Lower lobe of right lung (tissue), 2 donors: ENCODE measurements around the gene CLSTN2. TPM values are rescaled to one million over a fixed set of nuclear protein-coding genes. Genes with fewer than 3 reads are reported as not detected.

Source experiments
- ATAC-seq, 2 donors: fragments of 200-7000 bp; cut with Tn5 transposase; one replicate each; pipeline ENCODE4 v1.9.1; 2020 to 2022; ENCODE audit warnings: mild to moderate bottlenecking in 2 of 2, moderate library complexity in 2 of 2
- DNase-seq: peaks from one replicate; pipeline ENCODE4 v3.0.0-alpha.2; 2020
- H3K27ac ChIP-seq: fragments of 200-600 bp; one replicate; pipeline ENCODE4 v1.8.0; 2022
- H3K27me3 ChIP-seq: fragments of 200-600 bp; one replicate; pipeline ENCODE4 v1.8.0; 2022; ENCODE audit warnings: low read depth
- H3K36me3 ChIP-seq: fragments of 200-600 bp; one replicate; pipeline ENCODE4 v1.8.0; 2022; ENCODE audit warnings: mild to moderate bottlenecking
- H3K4me1 ChIP-seq: fragments of 200-600 bp; one replicate; pipeline ENCODE4 v1.8.0; 2022
- H3K4me3 ChIP-seq: fragments of 200-600 bp; one replicate; pipeline ENCODE4 v1.8.0; 2022; ENCODE audit warnings: mild to moderate bottlenecking
- H3K9me3 ChIP-seq: fragments of 200-600 bp; one replicate; pipeline ENCODE4 v1.8.0; 2022
- intact Hi-C: fragments of 100-400 bp; cut with DNase I; formaldehyde crosslinking; loops from one replicate; pipeline ENCODE4 v1.11.0; 2022
- total RNA-seq: library from RNA; stranded (reverse); fragmentation: NEBNext Ultra II Directional; extraction: Animal tissue kit (Norgen Biotek cat#: 25700); gene quantifications from one replicate; pipeline ENCODE4 v1.2.1, GENCODE V29; 2021
- TF ChIP-seq, protein P1 (sequence below): fragments of 200-600 bp; IDR thresholded peaks from one replicate; pipeline ENCODE4 v1.8.0; 2022; ENCODE audit warnings: antibody characterized with exemption, mild to moderate bottlenecking
- donor health status: DM: no; HTN: yes; CAD: no; lungs with severe emphysema.

Gene CLSTN2
- total RNA-seq, 1 donor from 2014 or later, result 4.5 TPM

- ATAC-seq (no peak), DNase-seq (no peak)
- no peak overlapping the region for H3K4me3 ChIP-seq
- no peaks in the 10 kb centered on the region for H3K36me3 ChIP-seq
- H3K27me3 ChIP-seq, result no peaks in the 10 kb centered on the region
- intact Hi-C loops, result no loop called here
- H3K4me1 ChIP-seq, result no peaks in the 10 kb centered on the region
- H3K9me3 ChIP-seq, result no peaks in the 10 kb centered on the region
- no peak overlapping the region for H3K27ac ChIP-seq
- TF ChIP-seq, protein P1, sequence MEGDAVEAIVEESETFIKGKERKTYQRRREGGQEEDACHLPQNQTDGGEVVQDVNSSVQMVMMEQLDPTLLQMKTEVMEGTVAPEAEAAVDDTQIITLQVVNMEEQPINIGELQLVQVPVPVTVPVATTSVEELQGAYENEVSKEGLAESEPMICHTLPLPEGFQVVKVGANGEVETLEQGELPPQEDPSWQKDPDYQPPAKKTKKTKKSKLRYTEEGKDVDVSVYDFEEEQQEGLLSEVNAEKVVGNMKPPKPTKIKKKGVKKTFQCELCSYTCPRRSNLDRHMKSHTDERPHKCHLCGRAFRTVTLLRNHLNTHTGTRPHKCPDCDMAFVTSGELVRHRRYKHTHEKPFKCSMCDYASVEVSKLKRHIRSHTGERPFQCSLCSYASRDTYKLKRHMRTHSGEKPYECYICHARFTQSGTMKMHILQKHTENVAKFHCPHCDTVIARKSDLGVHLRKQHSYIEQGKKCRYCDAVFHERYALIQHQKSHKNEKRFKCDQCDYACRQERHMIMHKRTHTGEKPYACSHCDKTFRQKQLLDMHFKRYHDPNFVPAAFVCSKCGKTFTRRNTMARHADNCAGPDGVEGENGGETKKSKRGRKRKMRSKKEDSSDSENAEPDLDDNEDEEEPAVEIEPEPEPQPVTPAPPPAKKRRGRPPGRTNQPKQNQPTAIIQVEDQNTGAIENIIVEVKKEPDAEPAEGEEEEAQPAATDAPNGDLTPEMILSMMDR, result no peak
These were observed 132.5 kb downstream of the CLSTN2 start for GRCh38 chr3:140067487-140067886.

DNA sequence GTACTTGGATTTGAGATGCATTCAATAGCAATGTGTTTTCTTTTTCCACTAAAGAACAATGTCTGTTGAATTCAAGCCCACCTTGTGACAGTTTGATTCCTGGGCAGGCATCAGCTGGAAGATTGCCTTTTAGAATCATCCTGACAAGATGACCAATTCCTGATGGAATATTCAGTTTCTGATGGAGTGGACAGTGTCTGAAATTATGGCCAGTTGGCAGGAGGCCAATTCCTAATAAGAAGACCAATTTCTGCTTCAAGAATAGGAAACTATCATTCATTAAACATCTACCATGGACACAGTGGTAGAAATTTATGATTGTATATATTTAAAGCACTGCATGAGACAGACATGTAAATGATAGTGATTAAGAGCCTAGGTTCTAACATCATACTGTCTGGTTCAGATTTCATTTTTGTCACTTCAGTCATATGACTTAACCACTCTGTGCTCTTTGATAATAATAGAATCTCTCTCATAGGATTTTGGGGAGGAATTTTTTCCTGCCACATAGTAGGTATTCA lies 133.6 kb downstream of the CLSTN2 start:
- Histone ChIP-seq H3K27ac (no peak overlapping the region), H3K4me1 (no peaks in the 10 kb centered on the region), H3K9me3 (no peaks in the 10 kb centered on the region), H3K27me3 (no peaks in the 10 kb centered on the region), H3K4me3 (no peak overlapping the region), H3K36me3 (no peaks in the 10 kb centered on the region)
- intact Hi-C loops, result no loop called here
- no peak for ATAC-seq
- TF ChIP-seq, protein P1, result no peak
- DNase-seq, result no peak

DNA sequence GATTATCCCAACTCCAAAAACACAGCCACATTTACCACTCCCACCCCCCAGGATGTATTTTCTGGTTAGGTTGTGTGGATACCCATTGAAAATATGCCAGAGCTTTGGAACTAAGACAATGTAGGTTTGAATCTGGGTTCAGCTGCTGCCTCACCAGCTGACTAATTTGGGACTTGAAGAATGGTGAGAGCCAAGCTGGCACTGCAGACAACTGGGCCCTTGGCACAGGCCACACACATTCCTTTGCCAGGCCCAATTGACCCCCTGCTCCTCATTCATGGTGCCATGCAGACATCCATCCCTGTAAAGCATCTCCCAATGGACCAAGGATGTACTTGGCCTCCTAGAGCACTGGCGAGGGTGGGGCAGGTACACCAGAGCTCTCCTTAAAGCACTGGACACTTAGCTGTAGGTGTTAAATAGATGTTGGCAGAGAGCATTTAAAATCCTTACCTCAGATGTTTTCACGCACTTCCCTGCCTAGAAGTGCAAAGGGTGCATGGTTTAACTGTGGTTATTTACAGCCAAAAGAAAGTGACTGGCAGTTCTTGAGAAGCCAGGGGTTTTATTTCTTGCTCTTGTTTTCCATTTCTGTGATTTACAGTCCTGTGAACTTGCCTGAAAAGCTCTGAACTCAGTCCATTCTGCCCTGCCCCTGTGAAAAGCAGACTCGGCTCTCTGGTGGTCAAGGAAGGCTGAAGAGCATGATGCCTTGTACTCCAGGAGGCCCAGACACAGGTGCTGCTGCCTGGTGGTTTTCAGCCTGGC lies 138.5 kb downstream of the CLSTN2 start:
- ATAC-seq (no peak), DNase-seq (no peak)
- Histone ChIP-seq H3K9me3 (no peaks in the 10 kb centered on the region), H3K36me3 (no peaks in the 10 kb centered on the region), H3K27me3 (no peaks in the 10 kb centered on the region), H3K4me3 (no peak overlapping the region), H3K4me1 (no peaks in the 10 kb centered on the region), H3K27ac (no peak overlapping the region)
- TF ChIP-seq, protein P1, result no peak
- intact Hi-C loops, result no loop called here

- TF ChIP-seq, protein P1, result no peak
- no peak for ATAC-seq
These were observed 141.6 kb downstream of the CLSTN2 start for GRCh38 chr3:140076552-140076951.

GRCh38 chr3:140077406-140077805 lies 142.4 kb downstream of the CLSTN2 start:
- no peak overlapping the region for H3K4me3 ChIP-seq
- no peaks in the 10 kb centered on the region for H3K4me1 ChIP-seq
- H3K27me3 ChIP-seq, result no peaks in the 10 kb centered on the region
- H3K36me3 ChIP-seq, result no peaks in the 10 kb centered on the region
- H3K27ac ChIP-seq, result no peak overlapping the region
- DNase-seq, result no peak
- TF ChIP-seq, protein P1, result no peak
- ATAC-seq, result no peak
- H3K9me3 ChIP-seq, result no peaks in the 10 kb centered on the region
- intact Hi-C loops, result no loop called here

More at GRCh38 chr3:140076552-140076951, 141.6 kb downstream of the CLSTN2 start:
- no peaks in the 10 kb centered on the region for H3K4me1 ChIP-seq
- H3K9me3 ChIP-seq, result no peaks in the 10 kb centered on the region
- H3K4me3 ChIP-seq, result no peak overlapping the region
- no peaks in the 10 kb centered on the region for H3K36me3 ChIP-seq
- H3K27me3 ChIP-seq, result no peaks in the 10 kb centered on the region
- no peak overlapping the region for H3K27ac ChIP-seq
- intact Hi-C loops, result no loop called here
- no peak for DNase-seq
